GM21786 (cell line): ENCODE measurements around the gene LRRC4B.

Experiments used
- ATAC-seq: cut with Tn5 transposase; IDR thresholded peaks from one replicate; pipeline ENCODE4 v1.9.1; 2021; ENCODE audit not compliant: unreplicated experiment

Gene LRRC4B

GRCh38 chr19:50554212-50554611 lies 14.0 kb downstream of the LRRC4B start:
- ATAC-seq = no peak

- no peak for ATAC-seq
Observed at GRCh38 chr19:50553134-50553703, 15.0 kb downstream of the LRRC4B start.

GRCh38 chr19:50552540-50552939 lies 15.7 kb downstream of the LRRC4B start:
- ATAC-seq = no peak

- ATAC-seq = no peak
Observed at GRCh38 chr19:50551715-50552187, 16.5 kb downstream of the LRRC4B start.

- no peak for ATAC-seq
Observed at GRCh38 chr19:50551034-50551714, 17.1 kb downstream of the LRRC4B start.

- ATAC-seq = no peak
Observed at GRCh38 chr19:50550594-50550966, 17.7 kb downstream of the LRRC4B start.

GRCh38 chr19:50549927-50550593 lies 18.2 kb downstream of the LRRC4B start:
- no peak for ATAC-seq

- ATAC-seq = no peak
Observed at GRCh38 chr19:50549059-50549926, 18.9 kb downstream of the LRRC4B start.

- no peak for ATAC-seq
Observed at GRCh38 chr19:50548191-50549058, 19.8 kb downstream of the LRRC4B start.

GRCh38 chr19:50547385-50548190 lies 20.6 kb downstream of the LRRC4B start:
- no peak for ATAC-seq

GRCh38 chr19:50546527-50547221 lies 21.6 kb downstream of the LRRC4B start:
- ATAC-seq = no peak

GRCh38 chr19:50542943-50543342 lies 25.3 kb downstream of the LRRC4B start:
- ATAC-seq = no peak

- no peak for ATAC-seq
Observed at GRCh38 chr19:50537769-50538230, 30.4 kb downstream of the LRRC4B start.

GRCh38 chr19:50537306-50537685 lies 30.9 kb downstream of the LRRC4B start:
- no peak for ATAC-seq

- ATAC-seq = no peak
Observed at GRCh38 chr19:50536662-50537305, 31.5 kb downstream of the LRRC4B start.

GRCh38 chr19:50535672-50536187 lies 32.5 kb downstream of the LRRC4B start:
- no peak for ATAC-seq

GRCh38 chr19:50534478-50534877 lies 33.8 kb downstream of the LRRC4B start:
- no peak for ATAC-seq

GRCh38 chr19:50532952-50533351 lies 35.3 kb downstream of the LRRC4B start:
- ATAC-seq = no peak
